ENCODE results near the gene OR51E2. TPM values are rescaled to one million over a fixed set of nuclear protein-coding genes. Genes with fewer than 3 reads are reported as not detected.
"Not testable (repeated sequence)": the region's sequence is repeated elsewhere in the genome, so short reads cannot be mapped to it uniquely, and the experiment has no call there.

OR51E2 gene, protein sequence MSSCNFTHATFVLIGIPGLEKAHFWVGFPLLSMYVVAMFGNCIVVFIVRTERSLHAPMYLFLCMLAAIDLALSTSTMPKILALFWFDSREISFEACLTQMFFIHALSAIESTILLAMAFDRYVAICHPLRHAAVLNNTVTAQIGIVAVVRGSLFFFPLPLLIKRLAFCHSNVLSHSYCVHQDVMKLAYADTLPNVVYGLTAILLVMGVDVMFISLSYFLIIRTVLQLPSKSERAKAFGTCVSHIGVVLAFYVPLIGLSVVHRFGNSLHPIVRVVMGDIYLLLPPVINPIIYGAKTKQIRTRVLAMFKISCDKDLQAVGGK
- total RNA-seq (2014; rRNA removed; shearing (Covaris generic)), result 0.09 and 0.21 TPM in 2 replicates

DNA sequence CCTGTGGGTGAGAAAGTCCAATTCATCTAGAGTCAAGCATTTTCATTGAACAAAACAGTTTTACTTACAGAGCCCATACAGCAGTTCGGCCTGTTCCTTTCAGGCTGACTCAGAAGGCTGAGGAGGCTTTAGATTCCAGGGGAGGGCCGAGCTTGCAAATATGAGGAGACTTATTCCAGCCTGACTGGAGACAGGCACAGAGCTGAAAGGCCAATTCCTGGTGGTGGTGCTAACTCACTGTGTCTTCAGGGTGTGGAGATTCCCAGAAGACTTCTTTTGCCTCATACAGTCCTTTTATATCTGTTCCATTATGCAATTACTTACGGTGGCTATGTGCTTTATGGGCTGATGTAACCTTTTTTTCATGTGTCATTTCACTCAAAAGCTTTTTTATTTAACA is at the start of gene OR51E2:
Gene OR51E2, minus strand, starts transcription at position 269 of the 400 bp plus-strand sequence. CDS start 15,142 bp downstream, outside the sequence.
- H3K27ac ChIP-seq, result no peak within 1 kb of the TSS
- no peak for DNase-seq (ENCODE audit: low read depth in 1 of 2, low spot score in 2 of 2)
- H3K27me3 ChIP-seq (replicated peaks), result no peaks in the 10 kb centered on the region
- H3K4me3 ChIP-seq, result no peak within 1 kb of the TSS
- no peaks in the 10 kb centered on the region for H3K9me3 ChIP-seq (replicated peaks)
- no peaks in the 10 kb centered on the region for H3K36me3 ChIP-seq
- peaks cover 19% of the 10 kb centered on the region for H3K4me1 ChIP-seq (replicated peaks)

DNA sequence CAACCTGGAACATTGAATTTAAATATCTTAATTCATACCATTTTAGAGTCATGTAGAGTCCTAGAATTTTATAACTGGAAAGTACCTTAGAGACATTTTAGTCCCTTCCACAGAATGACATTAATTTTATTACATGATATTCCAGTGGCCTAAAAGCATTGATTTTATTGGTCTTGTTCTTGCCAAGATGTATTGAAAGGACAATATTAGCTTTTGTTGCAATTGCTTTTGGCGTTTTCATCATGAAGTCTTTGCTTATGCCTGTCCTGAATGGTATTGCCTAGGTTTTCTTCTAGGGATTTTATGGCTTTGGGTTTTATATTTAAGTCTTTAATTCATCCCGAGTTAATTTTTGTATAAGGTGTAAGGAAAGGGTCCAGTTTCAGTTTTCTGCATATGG is 43.1 kb upstream of the OR51E2 start:
- Histone ChIP-seq H3K4me1 (replicated peaks) (no peaks in the 10 kb centered on the region), H3K4me3 (no peak overlapping the region), H3K27ac (no peak overlapping the region), H3K27me3 (replicated peaks) (peaks cover 8% of the 10 kb centered on the region), H3K9me3 (replicated peaks) (no peaks in the 10 kb centered on the region), H3K36me3 (no peaks in the 10 kb centered on the region)
- no peak for DNase-seq (ENCODE audit: low read depth in 1 of 2, low spot score in 2 of 2)

DNA sequence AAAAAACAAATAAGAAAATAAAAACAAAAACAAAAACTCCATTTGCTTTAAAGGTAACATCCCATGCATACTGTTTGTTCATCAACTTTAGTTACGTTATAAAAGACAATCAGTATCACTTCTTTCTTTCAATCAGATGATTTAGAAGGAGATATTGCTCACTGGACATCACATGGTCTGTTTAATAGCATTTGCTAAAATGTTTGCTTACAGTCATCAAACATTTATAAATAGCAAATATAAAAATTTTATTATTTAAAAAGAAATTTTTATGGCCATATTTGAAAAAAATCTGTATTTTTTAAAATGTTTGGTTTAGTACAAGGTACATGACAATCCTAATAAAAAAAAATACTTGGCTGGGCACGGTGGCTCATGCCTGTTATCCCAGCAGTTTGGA is 29.5 kb upstream of the OR51E2 start:
- H3K4me1 ChIP-seq (replicated peaks), result no peaks in the 10 kb centered on the region
- no peak overlapping the region for H3K27ac ChIP-seq
- DNase-seq (ENCODE audit: low read depth in 1 of 2, low spot score in 2 of 2), result no peak
- H3K27me3 ChIP-seq (replicated peaks), result peaks cover 3% of the 10 kb centered on the region
- no peak overlapping the region for H3K4me3 ChIP-seq
- no peaks in the 10 kb centered on the region for H3K36me3 ChIP-seq
- no peaks in the 10 kb centered on the region for H3K9me3 ChIP-seq (replicated peaks)

DNA sequence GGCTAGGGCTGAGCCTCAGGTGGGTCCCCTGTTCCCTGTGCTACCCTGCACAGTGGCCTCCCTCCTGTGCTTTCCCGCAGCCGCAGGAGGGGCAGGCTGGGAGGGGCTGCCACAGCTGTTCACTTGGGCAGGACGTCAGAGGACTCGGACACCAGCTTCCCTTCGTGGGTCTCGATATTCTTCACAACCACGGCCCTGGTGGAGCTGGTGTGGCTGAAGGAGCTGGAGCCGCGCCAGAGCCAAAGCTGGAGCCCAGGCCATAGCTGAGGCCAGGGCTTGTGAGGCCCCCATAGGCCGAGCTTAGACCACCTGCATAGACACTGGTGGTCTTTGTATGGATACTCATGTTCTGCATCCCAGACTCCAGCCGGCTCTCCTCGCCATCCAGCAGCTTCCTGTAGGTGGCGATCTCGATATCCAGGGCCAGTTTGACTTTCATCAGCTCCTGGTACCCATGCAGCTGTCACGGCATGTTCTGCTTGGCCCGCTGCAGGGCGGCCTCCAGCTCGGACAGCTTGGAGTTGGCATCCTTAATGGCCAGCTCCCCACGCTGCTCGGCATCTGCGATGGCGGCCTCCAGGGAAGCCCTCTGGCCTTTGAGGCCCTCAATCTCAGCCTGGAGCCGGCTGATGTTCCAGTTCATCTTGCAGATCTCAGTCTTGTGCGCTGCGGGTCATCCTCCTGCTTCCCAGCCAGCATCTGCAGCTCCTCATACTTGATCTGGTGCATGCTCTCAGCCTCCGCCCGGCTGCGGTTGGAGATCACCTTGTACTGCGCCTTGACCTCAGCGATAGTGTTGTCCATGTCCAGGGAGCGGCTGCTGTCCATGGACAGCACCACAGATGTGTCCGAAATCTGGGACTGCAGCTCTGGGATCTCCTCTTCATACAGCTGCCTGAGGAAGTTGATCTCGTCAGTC is 25.2 kb upstream of the OR51E2 start:
- not testable (repeated sequence) for H3K4me3 ChIP-seq; H3K9me3 ChIP-seq (replicated peaks); H3K4me1 ChIP-seq (replicated peaks); H3K27me3 ChIP-seq (replicated peaks); H3K36me3 ChIP-seq; H3K27ac ChIP-seq; DNase-seq (ENCODE audit: low read depth in 1 of 2, low spot score in 2 of 2)

DNA sequence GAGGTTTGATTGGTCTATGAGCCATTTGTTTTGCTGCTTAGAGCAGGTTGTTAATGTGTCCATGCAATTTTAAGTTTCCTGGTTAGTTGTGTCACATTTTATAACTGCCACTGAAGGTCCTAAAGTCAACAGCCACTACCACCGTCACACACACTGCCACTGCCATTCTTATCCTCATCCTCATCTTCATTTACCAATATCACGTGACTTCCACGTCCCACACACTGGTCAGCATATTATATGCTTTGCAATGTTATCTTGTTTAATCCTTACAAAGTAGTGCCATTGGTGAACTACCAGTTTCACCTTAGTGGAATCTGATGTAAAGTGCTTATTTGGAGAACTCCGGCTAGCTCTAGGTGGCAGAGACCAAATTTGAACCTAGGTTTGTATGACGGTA is 16.6 kb upstream of the OR51E2 start:
- Histone ChIP-seq H3K4me1 (replicated peaks) (no peaks in the 10 kb centered on the region), H3K27me3 (replicated peaks) (no peaks in the 10 kb centered on the region), H3K27ac (no peak overlapping the region), H3K9me3 (replicated peaks) (no peaks in the 10 kb centered on the region), H3K36me3 (no peaks in the 10 kb centered on the region), H3K4me3 (no peak overlapping the region)
- DNase-seq (ENCODE audit: low read depth in 1 of 2, low spot score in 2 of 2), result no peak

DNA sequence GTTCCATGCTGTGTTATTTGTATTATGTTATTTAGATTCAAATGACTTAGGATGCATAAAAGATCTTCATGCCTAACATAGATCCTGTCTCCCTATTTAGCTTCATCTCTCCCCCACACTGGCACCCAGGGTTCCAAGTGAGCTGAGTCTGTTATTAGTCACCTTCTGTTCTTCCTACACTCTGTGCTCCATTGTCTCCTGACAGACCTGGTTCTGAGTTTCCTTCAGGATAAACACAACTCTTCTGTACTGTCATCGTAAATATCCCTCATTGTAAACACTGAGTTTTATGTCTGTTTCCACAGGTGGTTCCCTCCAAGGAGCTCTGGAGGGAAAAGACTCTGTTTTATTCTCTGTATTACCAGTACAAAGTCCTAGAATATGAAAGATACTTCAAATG is 15.6 kb upstream of the OR51E2 start:
- Histone ChIP-seq H3K36me3 (no peaks in the 10 kb centered on the region), H3K4me3 (no peak overlapping the region), H3K27me3 (replicated peaks) (no peaks in the 10 kb centered on the region), H3K27ac (no peak overlapping the region), H3K4me1 (replicated peaks) (no peaks in the 10 kb centered on the region), H3K9me3 (replicated peaks) (no peaks in the 10 kb centered on the region)
- DNase-seq (ENCODE audit: low read depth in 1 of 2, low spot score in 2 of 2), result no peak

DNA sequence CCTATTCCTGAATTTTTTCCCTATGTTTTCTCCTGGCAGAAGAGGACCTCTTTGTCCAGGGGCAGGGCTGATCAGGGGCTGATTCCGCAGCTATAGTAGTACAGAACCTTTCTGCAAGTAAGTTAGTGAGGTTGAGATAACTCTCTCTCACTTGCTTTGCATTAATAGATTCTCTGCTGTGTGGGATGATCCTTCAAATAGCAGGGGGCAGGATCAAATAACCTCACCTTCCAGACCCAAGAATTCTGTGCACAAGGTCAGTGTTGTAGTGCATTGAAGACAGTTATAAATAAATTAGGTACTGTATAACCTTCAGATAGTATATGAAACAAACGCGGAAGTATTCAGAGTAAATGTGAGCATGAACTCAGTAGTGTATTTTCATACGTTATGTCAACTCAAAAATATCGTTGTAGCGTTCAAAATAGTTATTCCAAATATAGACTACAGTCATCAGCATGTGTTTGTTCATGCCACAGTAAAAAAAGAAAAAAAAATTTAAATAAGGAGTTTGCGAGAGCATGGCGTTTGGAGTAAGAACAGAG is 7.2 kb upstream of the OR51E2 start:
- Histone ChIP-seq H3K4me3 (no peak overlapping the region), H3K27ac (no peak overlapping the region), H3K27me3 (replicated peaks) (no peaks in the 10 kb centered on the region; the same call in 1 of the 2 replicates), H3K9me3 (replicated peaks) (no peaks in the 10 kb centered on the region), H3K36me3 (no peaks in the 10 kb centered on the region), H3K4me1 (replicated peaks) (no peaks in the 10 kb centered on the region)
- DNase-seq (ENCODE audit: low read depth in 1 of 2, low spot score in 2 of 2), result no peak

DNA sequence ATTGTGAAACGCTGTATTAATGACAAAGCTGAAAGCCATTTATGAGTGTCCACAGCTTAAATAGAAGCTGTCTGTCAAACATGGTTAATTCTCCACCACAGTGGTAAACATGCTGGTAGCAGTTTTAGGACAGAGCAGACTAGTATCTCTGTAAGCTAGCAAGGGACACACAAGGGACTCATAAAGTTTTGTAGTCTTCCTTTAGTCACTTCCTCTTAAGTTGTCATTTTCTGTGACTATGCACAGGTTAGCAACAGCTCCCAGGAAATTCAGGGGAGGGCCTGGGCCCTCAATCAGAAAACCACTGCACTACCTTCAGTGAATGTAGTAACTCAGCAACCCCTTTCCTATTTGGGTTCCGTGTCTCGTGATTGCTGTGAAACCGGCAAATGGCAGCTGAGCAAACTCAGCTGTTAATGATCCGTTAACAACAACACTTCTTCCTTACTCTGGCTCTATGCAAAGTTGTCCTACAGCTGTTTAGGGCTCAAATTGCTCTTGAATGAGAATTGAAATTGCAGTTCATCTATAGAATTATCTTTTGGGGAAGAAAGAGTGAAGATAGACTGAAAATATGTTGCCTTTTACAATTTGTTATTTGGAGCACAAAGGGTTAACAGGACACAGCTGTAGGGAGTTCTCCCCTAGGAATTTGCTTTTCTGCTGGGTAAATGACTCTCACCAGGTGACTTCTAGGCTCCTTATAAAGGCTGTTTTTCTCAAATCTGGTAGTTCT is 6.6 kb upstream of the OR51E2 start, which contains the start of gene MMP26:
Gene MMP26, plus strand, starts transcription at position 731 of the 736 bp plus-strand sequence.
- no peaks in the 10 kb centered on the region for H3K36me3 ChIP-seq
- H3K4me3 ChIP-seq, result no peak within 1 kb of the TSS
- H3K27ac ChIP-seq, result no peak within 1 kb of the TSS
- DNase-seq (ENCODE audit: low read depth in 1 of 2, low spot score in 2 of 2), result no peak
- H3K9me3 ChIP-seq (replicated peaks), result no peaks in the 10 kb centered on the region
- no peaks in the 10 kb centered on the region; the same call in 1 of the 2 replicates for H3K27me3 ChIP-seq (replicated peaks)
- no peaks in the 10 kb centered on the region for H3K4me1 ChIP-seq (replicated peaks)

DNA sequence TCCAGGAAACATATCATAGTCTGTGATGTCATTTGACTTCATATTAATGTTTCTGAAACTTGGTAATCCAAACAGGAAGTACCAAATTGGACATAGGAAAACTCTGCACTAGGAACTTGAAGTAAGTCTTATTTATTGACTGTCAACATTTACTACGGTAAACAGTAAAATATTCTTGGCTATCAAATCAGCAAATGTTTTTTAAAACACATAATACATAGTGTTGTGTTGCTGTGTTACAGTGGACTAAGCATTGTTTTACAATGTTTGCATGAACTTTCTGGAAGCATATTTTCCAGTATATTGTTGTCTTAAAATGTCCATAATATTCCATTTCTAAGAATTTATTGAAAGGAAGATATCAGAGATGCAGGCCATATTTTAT is 2.8 kb upstream of the OR51E2 start:
- H3K36me3 ChIP-seq, result no peaks in the 10 kb centered on the region
- no peak overlapping the region for H3K27ac ChIP-seq
- H3K9me3 ChIP-seq (replicated peaks), result no peaks in the 10 kb centered on the region
- H3K4me3 ChIP-seq, result no peak overlapping the region
- DNase-seq (ENCODE audit: low read depth in 1 of 2, low spot score in 2 of 2), result no peak
- H3K27me3 ChIP-seq (replicated peaks), result no peaks in the 10 kb centered on the region
- peaks cover 9% of the 10 kb centered on the region for H3K4me1 ChIP-seq (replicated peaks)

DNA sequence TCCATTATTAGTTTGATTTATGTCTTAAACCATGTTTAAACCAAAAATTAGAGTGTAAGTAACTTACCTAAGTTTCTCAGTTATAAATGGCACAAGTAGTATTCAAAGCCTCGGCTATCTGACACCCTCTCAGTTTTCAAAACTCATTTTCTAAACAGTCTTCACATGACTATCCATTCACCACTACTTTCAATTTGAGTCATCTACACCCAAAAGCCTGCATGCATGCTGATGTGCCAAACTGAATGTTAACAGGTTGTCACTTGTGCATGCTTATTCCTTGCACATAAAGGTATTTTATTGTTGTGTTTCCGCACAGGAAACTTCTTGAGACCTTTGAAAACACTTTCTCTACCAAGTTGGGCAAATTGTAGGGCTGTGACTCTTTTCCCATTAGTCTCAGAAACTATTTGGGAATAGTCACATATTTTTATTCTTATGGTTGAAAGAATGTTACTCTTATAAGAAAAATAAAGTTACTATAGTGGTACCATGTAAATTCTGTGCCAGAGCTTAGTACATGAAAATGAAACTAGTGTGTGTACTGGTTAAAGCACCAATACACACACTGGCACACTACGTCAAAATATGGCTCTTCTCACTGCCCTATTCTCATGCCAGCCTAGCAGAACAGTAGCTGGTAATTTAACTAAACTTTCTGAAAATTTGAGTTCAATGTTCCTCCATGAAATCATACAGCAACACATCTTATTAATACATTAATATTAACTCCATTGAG is 2.2 kb upstream of the OR51E2 start:
- DNase-seq (ENCODE audit: low read depth in 1 of 2, low spot score in 2 of 2), result no peak
- Histone ChIP-seq H3K27ac (no peak overlapping the region), H3K4me3 (no peak overlapping the region)

DNA sequence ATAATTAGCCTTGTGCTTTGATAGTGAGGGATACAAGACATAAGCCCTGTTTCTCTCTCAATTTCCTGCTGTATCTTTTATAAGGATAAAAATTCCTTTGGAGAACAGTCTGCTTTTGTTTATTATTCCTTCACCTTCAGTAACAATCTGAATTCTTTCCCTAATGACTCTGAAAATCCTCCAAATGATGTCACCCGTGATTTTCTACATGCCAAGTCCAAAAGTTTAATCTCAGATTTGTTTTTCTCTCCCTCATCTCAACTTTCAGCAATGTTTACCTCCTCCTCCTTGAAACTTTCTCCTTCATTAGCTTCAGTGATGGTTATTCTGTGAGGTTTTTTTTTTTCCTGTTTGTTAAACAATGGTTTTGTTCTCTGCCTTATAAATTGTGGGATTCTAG is 2.2 kb downstream of the OR51E2 start:
- peak in 1 of 2 experiments; percentile 57 for DNase-seq (ENCODE audit: low read depth in 1 of 2, low spot score in 2 of 2)
- Histone ChIP-seq H3K9me3 (replicated peaks) (no peaks in the 10 kb centered on the region), H3K4me3 (no peak overlapping the region), H3K27ac (no peak overlapping the region), H3K27me3 (replicated peaks) (no peaks in the 10 kb centered on the region), H3K36me3 (no peaks in the 10 kb centered on the region), H3K4me1 (replicated peaks) (peaks cover 19% of the 10 kb centered on the region)

More for the DNA sequence above, 2.2 kb upstream of the OR51E2 start:
- H3K9me3 ChIP-seq (replicated peaks), result no peaks in the 10 kb centered on the region
- H3K36me3 ChIP-seq, result no peaks in the 10 kb centered on the region
- peaks cover 15% of the 10 kb centered on the region for H3K4me1 ChIP-seq (replicated peaks)
- no peaks in the 10 kb centered on the region for H3K27me3 ChIP-seq (replicated peaks)

DNA sequence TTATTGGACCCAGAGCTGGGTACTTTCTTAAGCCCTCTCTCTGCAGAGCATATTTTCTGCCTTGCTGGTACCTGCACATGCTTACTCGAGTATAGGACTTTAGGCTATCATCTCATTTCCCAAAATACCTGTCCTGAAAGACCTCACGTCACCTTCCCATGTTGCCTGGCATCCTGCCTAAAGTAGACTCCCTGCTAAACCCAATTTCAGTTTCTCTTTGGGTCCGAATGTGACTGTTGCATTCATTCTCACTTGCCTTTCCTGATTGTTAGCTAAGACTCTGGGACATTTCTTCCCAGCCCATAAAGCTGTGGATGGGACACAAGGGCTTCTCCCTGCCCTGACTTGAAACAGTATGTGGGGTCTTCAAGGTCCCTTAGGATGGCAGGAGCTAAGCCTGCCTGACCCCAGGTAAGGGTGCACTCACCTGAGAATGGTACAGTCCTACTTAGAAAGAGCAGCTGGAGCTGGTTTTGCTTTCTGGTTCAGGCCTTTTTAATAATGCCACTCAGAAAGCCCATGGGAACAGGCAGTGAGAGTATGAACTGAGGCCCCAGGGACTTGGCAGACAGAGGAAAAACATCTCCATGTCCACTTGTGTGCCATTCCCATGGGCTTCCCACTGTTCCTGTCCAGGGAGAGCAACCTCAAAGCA is 12.9 kb downstream of the OR51E2 start:
- DNase-seq (ENCODE audit: low read depth in 1 of 2, low spot score in 2 of 2), result no peak
- Histone ChIP-seq H3K4me1 (replicated peaks) (peaks cover 29% of the 10 kb centered on the region), H3K4me3 (no peak overlapping the region), H3K27ac (no peak overlapping the region), H3K36me3 (no peaks in the 10 kb centered on the region), H3K27me3 (replicated peaks) (peaks cover 4% of the 10 kb centered on the region; the same call in 1 of the 2 replicates), H3K9me3 (replicated peaks) (0 out of 2 replicates have a peak, but pooled peaks cover 2% of the 10 kb centered on the region)
